HEK293 (cell line): ENCODE results near the gene SUCNR1.

Source experiments
- CTCF ChIA-PET: fragments of 350-600 bp; formaldehyde crosslinking; extraction: SDS; loops from one replicate; lab custom pipeline; 2021; ENCODE audit warnings: antibody characterized with exemption; lab: Yijun Ruan, JAX
- POLR2A ChIA-PET: fragments of 300-600 bp; formaldehyde crosslinking; extraction: SDS; loops from one replicate; lab custom pipeline; 2020; ENCODE audit warnings: antibody characterized with exemption, inconsistent platforms; lab: Yijun Ruan, JAX
- H3K27ac ChIP-seq: fragments of 200-500 bp; sonication (Bioruptor generic); 2 replicates; pipeline ENCODE4 v1.5.1; 2014; ENCODE audit warnings: low read depth, low read length, control low read depth, inconsistent platforms; ENCODE audit errors: extremely low read depth
- H3K36me3 ChIP-seq, 2 experiments: fragments of 200-500 bp in 1 of 2; sonication (Bioruptor generic) in 1 of 2; 1 replicate in 1 of 2; 2 replicates in 1 of 2; pipeline ENCODE4 v1.5.1; 2014 to 2017; ENCODE audit warnings: inconsistent platforms in 2 of 2, low read length in 2 of 2; ENCODE audit not compliant: control insufficient read depth in 2 of 2, insufficient read depth in 1 of 2
- H3K4me1 ChIP-seq: fragments of 200-500 bp; sonication (Bioruptor generic); 2 replicates; pipeline ENCODE4 v1.5.1; 2014; ENCODE audit warnings: mild to moderate bottlenecking, low read length, inconsistent platforms; ENCODE audit not compliant: control insufficient read depth, insufficient read depth
- H3K4me3 ChIP-seq: 2 replicates; pipeline ENCODE4 v1.5.1; 2011; ENCODE audit warnings: low read depth, mild to moderate bottlenecking, control low read depth, low read length, moderate library complexity
- H3K9me3 ChIP-seq: fragments of 200-500 bp; sonication (Bioruptor generic); 2 replicates; pipeline ENCODE4 v1.5.1; 2014; ENCODE audit warnings: low read depth, low read length, inconsistent platforms; ENCODE audit not compliant: control insufficient read depth, insufficient read depth
- BCL11B ChIP-seq: fragments of 450-650 bp; formaldehyde crosslinking; IDR thresholded peaks from 2 replicates; pipeline ENCODE4 v1.5.1; 2016; ENCODE audit warnings: low read depth, missing biosample characterization, missing genetic modification characterization
- GLI4 ChIP-seq: fragments of 450-650 bp; formaldehyde crosslinking; IDR thresholded peaks from 2 replicates; pipeline ENCODE4 v1.5.1; 2016; ENCODE audit warnings: missing biosample characterization, missing genetic modification characterization
- GLIS1 ChIP-seq: fragments of 450-650 bp; formaldehyde crosslinking; IDR thresholded peaks from 2 replicates; pipeline ENCODE4 v1.5.1; 2016; ENCODE audit warnings: missing biosample characterization, missing genetic modification characterization
- REST ChIP-seq: fragments of 450-650 bp; formaldehyde crosslinking; IDR thresholded peaks from 2 replicates; pipeline ENCODE4 v1.5.1; 2016; ENCODE audit warnings: missing biosample characterization, missing genetic modification characterization
- ZBTB10 ChIP-seq: fragments of 450-650 bp; formaldehyde crosslinking; IDR thresholded peaks from 2 replicates; pipeline ENCODE4 v1.5.1; 2016; ENCODE audit warnings: missing biosample characterization, missing genetic modification characterization
- ZBTB48 ChIP-seq: fragments of 450-650 bp; formaldehyde crosslinking; IDR thresholded peaks from 2 replicates; pipeline ENCODE4 v1.5.1; 2016; ENCODE audit warnings: missing biosample characterization, missing genetic modification characterization
- ZNF112 ChIP-seq: fragments of 450-650 bp; formaldehyde crosslinking; IDR thresholded peaks from 2 replicates; pipeline ENCODE4 v1.5.0; 2017; ENCODE audit warnings: missing biosample characterization, missing genetic modification characterization
- ZNF138 ChIP-seq: fragments of 450-650 bp; formaldehyde crosslinking; IDR thresholded peaks from 2 replicates; pipeline ENCODE4 v1.5.1; 2016; ENCODE audit warnings: missing biosample characterization, missing genetic modification characterization, borderline replicate concordance
- ZNF140 ChIP-seq: fragments of 450-650 bp; formaldehyde crosslinking; IDR thresholded peaks from 2 replicates; pipeline ENCODE4 v1.5.1; 2016; ENCODE audit warnings: missing biosample characterization, missing genetic modification characterization
- ZNF16 ChIP-seq: fragments of 450-650 bp; formaldehyde crosslinking; IDR thresholded peaks from 2 replicates; pipeline ENCODE4 v1.5.1; 2016; ENCODE audit warnings: low read depth, missing biosample characterization, missing genetic modification characterization
- ZNF175 ChIP-seq: fragments of 450-650 bp; formaldehyde crosslinking; IDR thresholded peaks from 2 replicates; pipeline ENCODE4 v1.5.1; 2016; ENCODE audit warnings: missing biosample characterization, missing genetic modification characterization
- ZNF2 ChIP-seq: fragments of 450-650 bp; formaldehyde crosslinking; IDR thresholded peaks from 2 replicates; pipeline ENCODE4 v1.5.1; 2016; ENCODE audit warnings: missing biosample characterization, missing genetic modification characterization
- ZNF223 ChIP-seq: fragments of 450-650 bp; formaldehyde crosslinking; IDR thresholded peaks from 2 replicates; pipeline ENCODE4 v1.5.1; 2016; ENCODE audit warnings: missing biosample characterization, missing genetic modification characterization
- ZNF248 ChIP-seq: fragments of 450-650 bp; formaldehyde crosslinking; IDR thresholded peaks from 2 replicates; pipeline ENCODE4 v1.5.1; 2017; ENCODE audit warnings: missing biosample characterization, missing genetic modification characterization
- ZNF354C ChIP-seq: fragments of 450-650 bp; formaldehyde crosslinking; IDR thresholded peaks from 2 replicates; pipeline ENCODE4 v1.5.1; 2016; ENCODE audit warnings: missing biosample characterization, missing genetic modification characterization, low read depth, borderline replicate concordance
- ZNF433 ChIP-seq: fragments of 450-650 bp; formaldehyde crosslinking; IDR thresholded peaks from 2 replicates; pipeline ENCODE4 v1.5.1; 2016; ENCODE audit warnings: missing biosample characterization, missing genetic modification characterization, low read depth
- ZNF596 ChIP-seq: fragments of 450-650 bp; IDR thresholded peaks from 2 replicates; pipeline ENCODE4 v1.5.0; 2018; ENCODE audit warnings: missing biosample characterization, mild to moderate bottlenecking, missing genetic modification characterization, moderate library complexity
- ZNF639 ChIP-seq: fragments of 450-650 bp; formaldehyde crosslinking; IDR thresholded peaks from 2 replicates; pipeline ENCODE4 v1.5.1; 2016; ENCODE audit warnings: missing biosample characterization, missing genetic modification characterization
- ZNF692 ChIP-seq: fragments of 450-650 bp; formaldehyde crosslinking; IDR thresholded peaks from 2 replicates; pipeline ENCODE4 v1.5.1; 2016; ENCODE audit warnings: missing biosample characterization, missing genetic modification characterization
- ZNF701 ChIP-seq: fragments of 450-650 bp; formaldehyde crosslinking; IDR thresholded peaks from 2 replicates; pipeline ENCODE4 v1.5.1; 2016; ENCODE audit warnings: missing biosample characterization, missing genetic modification characterization
- TF ChIP-seq, protein P1 (sequence below): IDR thresholded peaks from 2 replicates; pipeline ENCODE4 v1.6.1; 2011; ENCODE audit warnings: mild to moderate bottlenecking, low read depth, low read length, borderline replicate concordance

The SUCNR1 gene

GRCh38 chr3:151859905-151860304 is 13.5 kb upstream of the SUCNR1 start:
- H3K27ac ChIP-seq: no peak overlapping the region
- no peaks in the 10 kb centered on the region for H3K36me3 ChIP-seq
- no peaks in the 10 kb centered on the region for H3K9me3 ChIP-seq
- H3K4me3 ChIP-seq: no peak overlapping the region
- ChIA-PET CTCF (no interaction called here), POLR2A (no interaction called here)
- no peaks in the 10 kb centered on the region for H3K4me1 ChIP-seq
- no peak for TF ChIP-seq ZNF248
- TF ChIP-seq ZNF433 (tag by site-specific recombination): no peak
- no peak for TF ChIP-seq ZNF175 (tag by site-specific recombination)
- TF ChIP-seq ZBTB48 (tag by site-specific recombination): no peak
- no peak for TF ChIP-seq ZNF138 (tag by site-specific recombination)
- no peak for TF ChIP-seq ZNF223 (tag by site-specific recombination)
- no peak for TF ChIP-seq ZNF354C (tag by site-specific recombination)
- no peak for TF ChIP-seq ZNF2
- TF ChIP-seq GLIS1 (tag by site-specific recombination): no peak
- TF ChIP-seq ZBTB10: no peak
- no peak for TF ChIP-seq ZNF639
- TF ChIP-seq ZNF701 (tag by site-specific recombination): no peak
- TF ChIP-seq, protein P1, sequence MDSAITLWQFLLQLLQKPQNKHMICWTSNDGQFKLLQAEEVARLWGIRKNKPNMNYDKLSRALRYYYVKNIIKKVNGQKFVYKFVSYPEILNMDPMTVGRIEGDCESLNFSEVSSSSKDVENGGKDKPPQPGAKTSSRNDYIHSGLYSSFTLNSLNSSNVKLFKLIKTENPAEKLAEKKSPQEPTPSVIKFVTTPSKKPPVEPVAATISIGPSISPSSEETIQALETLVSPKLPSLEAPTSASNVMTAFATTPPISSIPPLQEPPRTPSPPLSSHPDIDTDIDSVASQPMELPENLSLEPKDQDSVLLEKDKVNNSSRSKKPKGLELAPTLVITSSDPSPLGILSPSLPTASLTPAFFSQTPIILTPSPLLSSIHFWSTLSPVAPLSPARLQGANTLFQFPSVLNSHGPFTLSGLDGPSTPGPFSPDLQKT: no peak
- no peak for TF ChIP-seq ZNF112 (tag by site-specific recombination)
- no peak for TF ChIP-seq ZNF692 (tag by site-specific recombination)
- no peak for TF ChIP-seq GLI4 (tag by site-specific recombination)
- TF ChIP-seq, all 188 proteins: peak for 0

GRCh38 chr3:151863611-151864010 is 9.8 kb upstream of the SUCNR1 start:
- ChIA-PET POLR2A (no interaction called here), CTCF (interaction anchor here (0.7 kb wide), 1 partner anchor 57 kb away, joined by 5 read pairs; no protein-coding TSS in a partner anchor)
- no peaks in the 10 kb centered on the region for H3K36me3 ChIP-seq
- TF ChIP-seq BCL11B (tag by site-specific recombination) (no peak), ZNF596 (tag by site-specific recombination) (no peak), ZNF16 (no peak), ZNF140 (tag by site-specific recombination) (no peak), REST (tag by site-specific recombination) (no peak)
- H3K27ac ChIP-seq: no peak overlapping the region
- no peak overlapping the region for H3K4me3 ChIP-seq
- no peaks in the 10 kb centered on the region for H3K4me1 ChIP-seq
- no peaks in the 10 kb centered on the region for H3K9me3 ChIP-seq
